KMS-11 (cell line): ENCODE results near the gene NRG3.

Experiments
- H2AFZ ChIP-seq: fragments of 200-600 bp; sonication (generic); 2 replicates; pipeline ENCODE4 v1.6.1; 2016; ENCODE audit warnings: antibody characterized with exemption, mixed run types, low read depth
- H3K27ac ChIP-seq: fragments of 200-600 bp; sonication (generic); 2 replicates; pipeline ENCODE4 v1.6.1; 2016; ENCODE audit warnings: mild to moderate bottlenecking, mixed run types
- H3K27me3 ChIP-seq: fragments of 200-600 bp; sonication (generic); 2 replicates; pipeline ENCODE4 v1.6.1; 2017; ENCODE audit warnings: mild to moderate bottlenecking, low read depth, mixed run types, moderate library complexity; ENCODE audit not compliant: insufficient read depth
- H3K36me3 ChIP-seq: fragments of 200-600 bp; sonication (generic); 2 replicates; pipeline ENCODE4 v1.6.1; 2017; ENCODE audit warnings: mild to moderate bottlenecking, mixed run types; ENCODE audit not compliant: insufficient read depth
- H3K4me1 ChIP-seq: fragments of 200-600 bp; sonication (generic); 2 replicates; pipeline ENCODE4 v1.6.1; 2016; ENCODE audit warnings: mild to moderate bottlenecking, low read depth, mixed run types; ENCODE audit not compliant: poor library complexity, severe bottlenecking
- H3K4me2 ChIP-seq: fragments of 200-600 bp; sonication (generic); 2 replicates; pipeline ENCODE4 v1.7.0; 2016; ENCODE audit warnings: mild to moderate bottlenecking, mixed run types
- H3K4me3 ChIP-seq: fragments of 200-600 bp; sonication (generic); IDR thresholded peaks from 2 replicates; pipeline ENCODE4 v1.6.1; 2017; ENCODE audit warnings: low read depth, low read length, mixed read lengths; ENCODE audit not compliant: insufficient read depth
- H3K79me2 ChIP-seq: fragments of 200-600 bp; sonication (generic); 2 replicates; pipeline ENCODE4 v1.6.1; 2016; ENCODE audit warnings: low read depth, mixed run types; ENCODE audit not compliant: insufficient read depth
- H3K9ac ChIP-seq: fragments of 200-600 bp; sonication (generic); 2 replicates; pipeline ENCODE4 v1.6.1; 2016; ENCODE audit warnings: mild to moderate bottlenecking, mixed run types
- H4K20me1 ChIP-seq: fragments of 200-600 bp; sonication (generic); 2 replicates; pipeline ENCODE4 v1.6.1; 2016; ENCODE audit warnings: mild to moderate bottlenecking, mixed run types; ENCODE audit not compliant: insufficient read depth
- CTCF ChIP-seq: fragments of 200-600 bp; sonication (generic); conservative IDR thresholded peaks from 2 replicates; pipeline ENCODE4 v1.6.1; 2017; ENCODE audit warnings: low read depth, mild to moderate bottlenecking, antibody characterized with exemption, low read length, moderate library complexity, mixed read lengths

The NRG3 gene

DNA sequence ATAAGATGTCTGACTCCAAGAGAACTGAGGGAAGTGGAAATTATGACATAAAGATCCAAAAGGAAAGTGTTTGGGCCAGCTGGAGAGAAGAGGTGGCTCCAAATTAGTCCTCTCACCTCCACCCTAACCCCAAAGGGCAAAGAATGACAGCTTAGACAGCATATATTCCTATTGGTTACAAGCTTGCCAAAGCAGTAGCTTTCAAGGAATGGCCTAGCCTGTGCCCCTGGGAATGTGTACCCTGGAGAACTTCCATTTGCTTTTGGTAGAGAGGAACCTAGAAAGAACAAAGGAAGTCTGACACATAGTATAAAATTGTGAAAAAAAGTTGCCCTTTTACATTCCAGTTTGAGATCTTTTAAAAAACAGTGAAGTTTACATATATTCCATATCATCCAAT is 11.2 kb upstream of the NRG3 start:
- Histone ChIP-seq H3K27me3 (no peaks in the 10 kb centered on the region), H3K9ac (no peak overlapping the region), H3K27ac (no peak overlapping the region), H3K4me1 (peaks cover 27% of the 10 kb centered on the region), H3K36me3 (no peaks in the 10 kb centered on the region), H3K4me3 (no peak overlapping the region), H4K20me1 (no peaks in the 10 kb centered on the region), H3K79me2 (no peaks in the 10 kb centered on the region), H3K4me2 (no peak overlapping the region), H2AFZ (no peak overlapping the region)
- no peak for TF ChIP-seq CTCF

DNA sequence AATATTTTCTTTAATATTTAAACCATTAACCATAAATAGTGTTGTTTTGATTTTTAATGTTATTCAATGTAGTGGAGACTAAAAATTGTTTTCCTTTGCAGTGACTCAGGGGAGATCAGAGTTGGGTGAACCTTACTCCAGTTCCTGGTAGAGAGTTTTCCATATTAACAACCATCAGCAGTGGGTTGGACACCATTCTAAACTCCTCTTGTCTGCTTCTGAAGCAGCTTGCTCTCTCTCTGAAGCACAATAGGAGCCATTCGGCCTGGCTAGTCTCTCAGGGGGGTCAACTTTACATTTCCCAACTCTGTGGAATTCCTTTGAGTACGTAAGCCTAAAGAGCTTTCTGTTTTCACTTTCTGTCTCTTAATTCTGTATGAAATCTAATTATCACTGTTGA is 9.4 kb upstream of the NRG3 start:
- no peak overlapping the region for H3K27ac ChIP-seq
- H3K36me3 ChIP-seq, result no peaks in the 10 kb centered on the region
- H3K79me2 ChIP-seq, result no peaks in the 10 kb centered on the region
- H3K4me2 ChIP-seq, result no peak overlapping the region
- H4K20me1 ChIP-seq, result no peaks in the 10 kb centered on the region
- H3K4me1 ChIP-seq, result peaks cover 27% of the 10 kb centered on the region
- no peak overlapping the region for H2AFZ ChIP-seq
- no peak for TF ChIP-seq CTCF
- H3K9ac ChIP-seq, result no peak overlapping the region
- no peak overlapping the region for H3K4me3 ChIP-seq
- H3K27me3 ChIP-seq, result no peaks in the 10 kb centered on the region

- H3K4me2 ChIP-seq, result peak overlapping the region; percentile 75
- no peaks in the 10 kb centered on the region for H3K27me3 ChIP-seq
- H2AFZ ChIP-seq, result peak overlapping the region; percentile 56
- H3K79me2 ChIP-seq, result no peaks in the 10 kb centered on the region
- no peaks in the 10 kb centered on the region for H4K20me1 ChIP-seq
- peaks cover 27% of the 10 kb centered on the region for H3K4me1 ChIP-seq
- H3K27ac ChIP-seq, result peak overlapping the region; percentile 38; the same call in 1 of the 2 replicates
- H3K9ac ChIP-seq, result no peak overlapping the region; the same call in 1 of the 2 replicates
- no peaks in the 10 kb centered on the region for H3K36me3 ChIP-seq
- TF ChIP-seq CTCF, result no peak
- H3K4me3 ChIP-seq, result no peak overlapping the region
Observed at GRCh38 chr10:81866753-81867152, 8.2 kb upstream of the NRG3 start.

GRCh38 chr10:81870472-81870871 is 4.5 kb upstream of the NRG3 start:
- no peaks in the 10 kb centered on the region for H3K27me3 ChIP-seq
- no peak overlapping the region for H3K9ac ChIP-seq
- no peak overlapping the region for H3K4me2 ChIP-seq
- no peak for TF ChIP-seq CTCF
- H3K27ac ChIP-seq, result no peak overlapping the region
- H4K20me1 ChIP-seq, result no peaks in the 10 kb centered on the region
- H3K4me1 ChIP-seq, result peaks cover 32% of the 10 kb centered on the region
- no peak overlapping the region for H3K4me3 ChIP-seq
- H3K79me2 ChIP-seq, result no peaks in the 10 kb centered on the region
- no peak overlapping the region for H2AFZ ChIP-seq
- no peaks in the 10 kb centered on the region for H3K36me3 ChIP-seq
